GM19467 (cell line): ENCODE data around the gene PRKG1.

ENCODE experiments used
- ATAC-seq: cut with Tn5 transposase; IDR thresholded peaks from one replicate; pipeline ENCODE4 v1.9.1; 2021; ENCODE audit warnings: mild to moderate bottlenecking, moderate library complexity; ENCODE audit not compliant: unreplicated experiment

PRKG1 gene

DNA sequence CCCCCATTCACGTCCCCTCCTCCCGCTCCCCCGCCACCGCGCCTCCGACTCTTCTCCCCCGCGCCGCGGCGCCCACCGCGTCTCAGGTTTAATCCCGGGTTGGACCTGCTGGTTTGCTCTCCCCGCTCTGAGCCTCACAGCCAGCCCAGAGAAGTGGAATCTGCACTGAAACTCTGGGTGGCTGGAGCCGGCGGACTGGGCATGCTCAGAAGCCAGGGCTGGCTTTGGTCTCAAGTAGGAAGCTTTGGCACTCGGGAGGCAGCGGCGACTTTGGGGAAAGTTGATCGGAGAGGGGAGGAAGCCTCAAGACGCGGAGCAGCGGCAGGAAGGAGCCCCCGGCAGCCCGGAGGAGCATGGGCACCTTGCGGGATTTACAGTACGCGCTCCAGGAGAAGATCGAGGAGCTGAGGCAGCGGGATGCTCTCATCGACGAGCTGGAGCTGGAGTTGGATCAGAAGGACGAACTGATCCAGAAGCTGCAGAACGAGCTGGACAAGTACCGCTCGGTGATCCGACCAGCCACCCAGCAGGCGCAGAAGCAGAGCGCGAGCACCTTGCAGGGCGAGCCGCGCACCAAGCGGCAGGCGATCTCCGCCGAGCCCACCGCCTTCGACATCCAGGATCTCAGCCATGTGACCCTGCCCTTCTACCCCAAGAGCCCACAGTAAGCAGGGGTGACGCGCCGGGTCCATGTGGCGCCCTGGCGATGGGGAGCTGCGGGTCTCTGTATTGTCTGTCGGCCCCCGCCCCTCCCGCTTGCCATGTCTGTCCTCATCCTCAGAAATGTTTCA, at the start of gene PRKG1:
PRKG1 (plus strand) TSS at position 250 of the 791 bp plus-strand sequence.
- no peak for ATAC-seq

DNA sequence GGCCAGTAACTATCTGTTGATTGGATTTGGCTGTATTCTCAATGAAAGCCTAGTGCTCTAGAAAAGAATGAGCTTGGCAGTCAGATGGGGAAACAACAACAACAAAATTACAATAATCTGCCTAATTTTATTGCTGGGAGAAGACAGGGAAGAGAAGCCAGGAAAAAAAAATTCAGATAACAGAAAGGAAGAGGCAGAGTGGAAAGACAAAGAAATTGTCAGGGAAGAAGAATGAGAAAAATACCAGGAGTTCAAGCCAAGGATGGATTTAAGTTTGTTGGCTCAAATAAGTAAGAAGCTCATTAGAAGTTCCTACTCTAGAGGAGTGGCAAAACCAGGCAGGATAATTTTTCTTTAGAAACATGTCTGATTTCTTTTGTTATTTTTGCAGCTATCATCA, 45.9 kb upstream of the PRKG1 start:
- ATAC-seq, result no peak

DNA sequence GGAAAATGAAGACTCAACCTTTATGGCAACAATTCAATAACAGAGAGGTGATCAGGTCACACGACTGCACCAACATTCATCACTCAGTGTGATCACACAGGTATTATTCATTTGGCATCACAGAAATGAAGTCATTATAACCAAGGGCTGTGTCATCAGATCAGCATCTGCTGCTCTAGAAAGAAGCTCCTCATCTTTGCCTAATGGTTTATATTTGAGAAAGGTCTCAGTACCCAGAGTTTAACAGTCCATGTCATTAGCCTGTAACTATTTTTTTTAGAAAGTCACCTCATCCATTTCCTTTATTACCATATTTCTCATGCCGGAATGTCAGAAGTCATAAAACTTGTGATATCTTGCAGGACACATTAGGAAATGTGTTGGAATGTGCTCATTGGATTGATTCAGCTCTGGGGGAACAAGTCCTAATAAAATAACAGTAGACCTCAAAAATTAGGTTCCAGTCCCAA, 45.1 kb upstream of the PRKG1 start:
- no peak for ATAC-seq

DNA sequence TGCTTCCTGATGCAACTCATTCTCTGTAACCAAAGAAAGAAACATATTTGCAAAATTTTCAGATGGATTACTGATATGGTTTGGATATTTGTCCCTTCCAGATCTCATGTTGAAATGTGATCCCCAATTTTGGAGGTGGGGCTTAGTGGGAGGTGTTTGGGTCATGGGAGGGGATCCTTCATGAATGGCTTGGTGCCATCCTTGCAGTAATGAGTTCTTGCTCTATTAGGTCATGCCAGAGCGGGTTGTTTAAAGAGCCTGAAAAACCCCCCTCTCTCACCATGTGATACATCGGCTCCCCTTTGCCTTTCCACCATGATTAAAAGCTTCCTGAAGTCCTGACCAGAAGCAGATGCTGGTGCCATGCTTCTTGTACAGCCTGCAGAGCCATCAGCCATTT, 43.8 kb upstream of the PRKG1 start:
- ATAC-seq, result no peak

DNA sequence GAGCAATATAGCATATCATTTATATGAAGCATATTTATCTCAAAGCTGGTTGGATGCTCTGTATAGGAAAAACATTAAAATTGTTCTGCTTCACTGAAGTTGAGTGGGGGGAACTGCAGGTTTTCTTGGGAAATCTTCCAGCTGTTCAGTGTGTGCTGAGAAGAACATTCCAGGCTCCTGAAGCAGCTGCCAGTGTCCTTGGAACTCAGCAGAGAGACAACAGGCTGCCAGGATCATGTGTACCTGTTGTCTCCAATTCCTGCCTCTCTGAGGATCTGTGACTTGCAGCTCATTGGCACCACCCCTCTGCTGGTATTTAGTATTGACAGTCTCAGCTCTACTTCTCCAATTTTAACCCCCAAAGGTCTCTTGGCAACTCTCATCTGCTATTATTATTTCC, 42.3 kb upstream of the PRKG1 start:
- no peak for ATAC-seq

DNA sequence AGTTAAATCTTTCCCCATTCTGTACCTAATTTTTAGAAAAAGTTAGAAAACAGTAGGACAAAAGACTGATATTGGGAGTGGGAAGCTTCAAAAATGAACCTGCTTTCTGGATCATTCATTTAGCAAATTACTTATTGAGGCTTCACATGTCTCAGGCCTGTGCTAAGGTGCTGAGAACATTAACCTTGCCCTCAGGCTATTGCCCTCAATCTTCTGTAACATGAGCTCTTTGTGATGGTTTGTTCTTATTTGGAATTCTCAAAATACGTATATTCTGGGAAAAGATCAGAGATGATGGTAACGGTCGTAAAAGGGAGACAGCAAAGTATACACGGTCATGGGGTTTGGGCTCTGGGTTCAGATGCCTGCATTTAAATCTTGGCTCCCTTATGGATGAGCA, 39.5 kb upstream of the PRKG1 start:
- ATAC-seq, result no peak

DNA sequence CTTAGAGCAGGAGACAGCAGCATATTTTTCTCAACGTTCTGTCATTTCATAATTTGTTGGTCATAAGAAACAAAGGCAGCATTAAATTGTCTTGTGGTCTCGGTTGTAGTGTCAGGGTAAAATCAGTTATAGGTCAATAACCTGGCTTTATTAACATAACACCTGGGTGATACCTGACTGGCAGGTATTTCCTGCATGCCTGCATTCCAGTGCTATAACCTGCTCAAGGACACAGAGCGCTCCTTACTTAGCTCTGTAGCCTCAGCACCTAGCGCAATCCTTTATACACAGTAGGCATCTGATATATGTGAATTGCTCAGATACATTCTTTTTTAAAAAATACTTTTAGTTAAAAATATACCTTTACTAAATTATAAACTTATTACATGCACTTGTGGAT, 38.9 kb upstream of the PRKG1 start:
- no peak for ATAC-seq

DNA sequence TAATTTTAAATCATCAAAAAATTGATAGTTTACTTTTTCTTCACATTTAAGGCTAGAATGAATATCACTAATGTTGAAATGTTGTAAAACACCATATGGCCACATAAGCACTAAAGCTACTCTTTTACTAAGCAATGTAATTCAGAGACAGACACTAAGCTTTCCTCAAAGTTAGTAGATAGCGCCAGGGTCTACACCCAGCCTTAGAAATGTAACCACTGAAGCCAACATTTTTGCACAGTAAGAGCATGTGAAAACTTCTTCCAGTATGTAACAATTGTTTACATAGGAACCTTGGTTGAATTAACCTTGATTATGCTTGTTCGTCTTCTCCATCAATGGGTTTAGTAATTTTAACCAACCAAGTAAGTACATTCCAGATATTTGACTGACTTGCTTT, 28.4 kb upstream of the PRKG1 start:
- ATAC-seq, result no peak

DNA sequence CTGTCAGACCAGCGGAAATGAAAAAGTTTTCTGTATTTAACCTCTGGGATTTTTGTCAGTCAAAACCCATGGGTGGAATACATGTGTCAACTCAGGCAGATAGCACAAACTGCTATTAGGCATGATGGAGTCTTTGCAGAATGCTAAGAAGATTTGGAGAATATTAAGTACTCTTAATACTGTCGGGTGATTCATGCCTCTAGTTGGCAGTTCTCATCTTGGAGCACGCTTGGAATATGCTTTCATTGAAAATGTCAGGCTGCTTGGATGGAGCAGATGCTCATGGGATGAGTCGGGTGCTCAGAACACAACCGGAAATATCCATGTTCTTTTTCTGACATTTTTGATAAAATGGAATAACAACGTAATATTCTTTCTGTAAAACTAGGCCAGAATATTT, 27.6 kb upstream of the PRKG1 start:
- ATAC-seq, result no peak

DNA sequence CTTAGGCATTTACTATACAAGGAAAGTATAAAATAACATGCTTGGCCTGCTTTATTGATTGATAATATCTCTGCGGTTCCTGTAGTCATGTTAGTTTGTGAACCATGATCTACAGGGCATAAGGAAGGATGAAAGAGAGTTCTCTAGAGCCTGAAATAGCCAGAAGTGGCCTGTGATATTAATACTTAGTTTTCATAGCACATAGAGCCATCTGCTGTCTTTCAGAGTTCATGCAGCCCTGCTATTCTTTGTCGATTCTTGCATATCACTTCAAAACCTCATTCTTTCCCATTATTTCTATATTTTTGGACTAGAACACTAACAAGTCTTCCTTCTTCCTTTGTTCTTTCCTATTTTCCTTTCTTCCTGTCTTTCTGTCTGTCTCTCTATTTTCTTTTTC, 26.4 kb upstream of the PRKG1 start:
- no peak for ATAC-seq

DNA sequence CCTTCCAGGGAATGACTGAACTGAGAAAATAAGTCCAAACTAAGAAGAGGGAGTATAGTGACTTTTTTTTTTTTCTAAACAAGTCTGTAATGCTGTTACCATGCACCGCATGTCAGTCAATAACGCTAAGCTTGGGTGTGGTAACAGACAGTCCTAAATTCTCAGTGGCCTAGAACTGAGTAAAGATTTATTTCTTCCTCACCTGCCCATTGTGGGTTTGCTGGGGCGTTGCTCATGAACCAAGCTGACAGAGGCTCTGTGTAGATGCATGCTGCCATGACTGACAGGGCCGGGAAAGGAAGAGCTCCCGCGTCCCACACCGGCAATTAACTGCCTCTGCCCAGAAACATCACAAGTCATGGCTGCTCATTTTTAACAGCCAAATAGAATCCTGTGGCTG, 25.5 kb upstream of the PRKG1 start:
- ATAC-seq, result no peak

DNA sequence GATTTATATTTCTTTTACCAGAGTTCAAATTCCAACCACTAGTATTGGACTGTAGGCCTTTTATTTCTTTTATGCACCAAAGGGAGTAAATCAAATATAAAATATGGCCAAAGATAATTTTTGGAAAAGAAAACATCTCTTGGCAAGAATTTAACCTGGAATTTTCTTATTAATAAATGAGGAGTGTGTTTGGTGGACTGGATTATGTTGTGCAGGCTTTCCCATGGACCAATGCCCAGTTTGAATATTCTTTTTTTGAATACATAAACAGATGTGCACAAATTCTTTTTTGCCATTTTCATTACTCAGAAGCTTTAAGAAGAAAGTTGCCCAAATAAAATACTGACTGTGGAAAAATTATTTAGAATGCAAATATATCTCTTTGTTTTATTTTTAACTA, 22.1 kb upstream of the PRKG1 start:
- ATAC-seq, result no peak

DNA sequence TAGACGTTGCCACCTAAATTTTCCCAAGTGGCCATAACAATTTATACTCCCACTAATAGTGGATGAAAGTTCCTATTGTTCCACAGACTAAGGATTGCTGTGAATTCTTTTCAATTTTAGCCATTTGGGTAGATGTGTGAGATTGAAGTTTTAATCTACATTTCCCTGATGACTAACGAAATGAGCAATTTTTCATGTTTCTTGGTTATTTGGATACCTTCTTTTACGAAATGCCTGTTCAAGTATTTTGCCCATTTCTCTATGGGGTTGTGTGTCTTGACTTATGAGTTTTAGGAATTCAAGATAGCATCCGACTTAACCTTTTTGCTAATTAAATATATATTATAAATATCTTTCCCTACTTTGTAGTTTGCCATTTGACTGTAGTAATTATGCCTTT, 16.4 kb upstream of the PRKG1 start:
- no peak for ATAC-seq

DNA sequence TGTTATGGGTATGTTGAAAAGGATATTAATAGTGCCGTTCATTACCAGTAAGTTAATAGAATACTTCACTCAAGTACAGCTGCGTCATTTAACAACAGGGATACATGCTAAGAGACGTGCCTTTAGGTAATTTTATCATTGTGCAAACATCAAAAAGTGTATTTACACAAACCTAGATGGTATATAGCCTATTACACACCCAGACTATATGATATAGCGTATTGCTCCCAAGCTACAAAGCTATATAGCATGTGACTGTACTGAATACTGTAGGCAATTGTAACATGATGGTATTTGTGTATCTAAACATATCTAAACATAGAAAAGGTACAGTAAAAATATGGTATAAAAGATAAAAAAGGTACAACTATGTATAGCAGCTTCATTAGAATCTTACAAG, 11.1 kb upstream of the PRKG1 start:
- ATAC-seq, result no peak

DNA sequence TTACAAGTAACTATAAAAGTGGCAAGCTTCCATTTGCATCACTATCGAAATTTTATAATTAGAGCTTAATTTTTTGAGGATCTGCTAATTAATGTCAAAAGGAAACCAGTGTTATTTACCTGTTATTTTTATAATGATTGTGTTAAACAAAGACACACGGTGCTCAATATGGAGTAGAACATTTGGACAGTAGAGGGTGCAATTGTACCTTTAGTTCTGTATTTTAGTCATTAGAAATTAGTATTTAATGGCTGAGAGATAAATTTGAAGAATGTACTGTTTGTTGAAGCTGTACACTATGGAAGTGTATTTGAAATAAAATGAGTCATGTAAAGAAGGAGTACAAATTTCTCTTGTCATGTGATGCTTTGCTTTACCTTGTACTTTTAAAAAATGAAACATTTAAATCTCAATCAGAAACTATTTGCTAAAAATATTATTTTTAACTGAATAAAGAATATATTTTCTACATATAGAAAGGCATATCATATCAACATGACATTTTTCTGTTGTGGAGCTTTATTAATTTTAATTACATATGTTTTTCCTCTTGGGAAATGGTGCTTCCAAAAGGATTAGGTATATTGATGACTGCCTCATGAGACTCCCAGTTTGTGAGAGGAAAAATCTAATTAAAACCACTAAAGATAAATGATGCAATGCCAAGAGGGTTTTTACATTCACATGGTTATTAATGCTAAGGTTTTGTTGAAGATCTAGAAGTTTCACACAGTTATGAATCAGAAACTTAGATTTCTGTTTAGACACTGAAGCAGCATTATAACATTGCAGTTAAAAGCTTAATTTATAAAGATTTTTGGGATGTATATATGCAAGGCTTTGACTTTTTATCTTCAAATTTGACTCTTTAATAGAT, 10.4 kb upstream of the PRKG1 start:
- ATAC-seq, result no peak

DNA sequence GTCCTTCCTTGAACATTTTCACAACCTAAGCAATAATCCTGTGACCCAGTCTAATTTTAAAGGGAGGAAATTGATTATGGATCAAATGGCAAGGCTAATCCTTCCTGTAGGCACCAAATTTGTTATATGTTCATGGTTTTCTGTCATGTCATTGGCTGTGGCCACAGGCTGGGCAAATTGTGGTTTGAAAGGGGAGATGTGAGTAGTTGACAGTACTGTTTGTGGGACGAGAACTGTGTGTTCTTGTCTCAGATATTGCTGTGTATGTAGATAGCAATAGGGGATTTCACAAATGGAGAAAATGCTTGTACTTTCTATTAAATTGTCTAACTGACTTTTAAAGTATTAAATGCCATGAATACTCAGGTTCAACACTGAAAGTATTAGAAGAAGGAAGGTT, 8.1 kb upstream of the PRKG1 start:
- ATAC-seq, result no peak

DNA sequence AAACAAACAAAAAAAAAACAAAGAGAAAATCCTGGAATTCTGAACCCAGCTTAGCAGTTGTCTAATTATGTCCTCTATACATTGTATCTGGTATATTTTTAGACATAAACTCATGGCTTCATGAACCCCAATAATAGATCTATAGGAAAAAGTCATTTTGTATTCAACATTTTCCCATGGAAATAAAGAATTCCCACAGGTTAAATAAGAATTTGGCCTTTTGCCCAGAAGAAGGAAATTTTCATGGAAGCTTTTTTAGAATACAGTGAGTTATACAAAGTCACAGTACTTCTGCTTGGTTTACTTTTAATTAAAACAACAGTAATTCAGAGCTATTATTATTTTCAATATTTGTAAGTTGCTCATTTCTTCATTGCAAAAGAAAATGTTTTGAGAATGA, 2.1 kb upstream of the PRKG1 start:
- ATAC-seq, result no peak

DNA sequence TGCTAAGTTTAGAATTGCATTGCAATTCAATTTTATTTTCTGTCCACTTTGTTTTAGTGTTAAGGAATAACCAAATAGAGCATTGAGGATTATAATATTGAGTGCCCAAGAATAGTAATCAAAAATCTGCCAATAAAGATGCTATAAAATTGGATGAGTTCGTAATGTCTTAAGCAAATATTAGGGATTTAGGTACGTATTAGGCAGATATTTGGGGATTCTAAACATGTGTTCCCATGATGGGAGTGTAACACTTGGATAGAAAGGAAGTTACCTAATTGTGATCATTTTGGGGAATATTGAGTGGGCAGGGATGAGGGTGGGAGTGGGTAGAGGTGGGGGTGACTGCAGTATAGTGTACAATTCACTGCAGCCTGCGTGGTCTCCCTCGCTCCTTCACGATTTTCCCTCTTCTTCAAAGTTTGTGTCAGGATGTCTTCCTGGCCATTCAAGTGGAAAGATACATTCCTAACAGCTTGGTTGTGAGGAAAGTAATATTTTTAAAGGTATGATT, 1.3 kb upstream of the PRKG1 start:
- ATAC-seq, result no peak

DNA sequence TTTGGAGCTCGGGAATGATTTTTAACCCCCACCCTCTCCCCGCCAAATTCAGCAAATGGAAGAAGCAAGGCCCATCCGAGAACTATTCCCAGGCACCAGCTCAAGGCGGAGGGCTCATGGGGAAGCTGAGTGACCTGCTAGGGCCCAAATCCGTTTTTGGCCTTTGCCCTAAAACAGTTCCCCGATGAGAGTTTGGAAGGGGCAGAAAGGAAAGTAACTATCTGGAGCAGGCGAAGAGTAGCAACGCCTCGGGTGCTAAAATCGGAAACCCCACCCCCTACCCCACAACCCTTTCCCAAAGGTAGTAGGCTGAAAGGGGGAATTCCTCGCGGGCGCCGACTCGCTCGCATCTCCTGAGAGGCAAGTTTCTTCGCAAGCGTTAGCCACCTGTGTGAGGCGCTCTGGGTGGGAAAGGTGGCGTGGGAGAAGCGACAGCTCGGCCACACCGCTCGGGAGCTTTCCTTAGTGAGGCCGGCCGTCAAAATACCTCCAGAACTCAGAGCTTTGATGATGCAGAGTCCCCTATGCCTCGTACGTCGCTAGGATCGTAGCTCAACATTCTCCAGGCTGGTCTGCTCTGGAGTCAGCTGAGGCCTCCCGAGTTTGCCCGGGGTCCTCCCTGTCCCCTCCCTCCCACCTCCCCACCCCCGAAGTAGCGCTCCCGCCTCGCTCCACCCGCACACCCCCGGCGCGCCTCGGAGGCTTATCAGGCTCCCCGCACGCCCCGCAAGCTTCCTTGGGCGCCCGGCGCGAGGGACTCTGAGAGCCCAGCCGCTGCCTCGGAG, 642 bp upstream of the PRKG1 start:
- ATAC-seq, result no peak

DNA sequence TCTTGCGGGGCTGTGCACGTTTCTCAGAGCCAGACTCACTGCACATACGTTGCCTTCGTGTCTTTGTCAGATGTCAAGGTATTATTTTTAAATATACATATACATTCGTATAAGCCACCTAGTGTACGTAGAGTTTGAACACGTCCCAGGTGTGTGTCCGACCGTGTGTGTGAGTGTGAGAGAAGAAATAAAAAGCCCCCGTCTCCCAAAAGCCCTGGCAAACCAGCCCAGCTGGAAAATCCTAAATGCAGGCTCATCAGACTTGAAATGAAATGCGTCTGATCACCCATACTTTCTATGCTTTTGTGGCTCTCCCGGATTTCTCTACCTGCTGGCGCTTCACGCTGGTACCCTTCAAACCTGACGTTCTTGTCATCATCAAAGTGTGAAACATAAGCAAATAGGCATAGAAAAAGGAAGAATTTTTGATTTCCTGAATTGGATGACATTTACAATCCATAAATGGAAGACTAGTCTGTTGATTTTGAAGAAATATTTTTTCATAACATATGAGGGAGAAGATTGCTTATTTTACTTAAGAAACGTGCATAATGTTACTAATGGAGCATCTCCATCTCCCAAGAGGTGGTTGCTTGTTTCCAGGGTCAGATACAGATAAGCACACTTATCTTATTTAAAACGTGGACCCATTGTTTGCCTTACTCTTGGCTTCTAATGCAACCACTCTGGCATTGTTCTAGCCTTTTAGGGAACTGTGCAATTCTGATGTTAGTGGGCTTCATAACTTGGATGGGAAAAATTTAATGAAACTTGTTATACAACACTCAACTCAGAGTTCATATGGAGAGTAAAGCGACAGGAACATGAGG, 971 bp downstream of the PRKG1 start:
- no peak for ATAC-seq
